ENCODE results near the gene MARCHF11. TPM values are rescaled to one million over a fixed set of nuclear protein-coding genes. Genes with fewer than 3 reads are reported as not detected.

Gene MARCHF11
- total and polyA plus RNA-seq, 4 donors: not detected

- Histone ChIP-seq H3K27me3 (ENCODE audit: control insufficient read depth in 3 of 3, insufficient read depth in 3 of 3, low read length in 2 of 3) (no peaks in the 10 kb centered on the region), H3K9me3 (ENCODE audit: control insufficient read depth in 4 of 4, insufficient read depth in 3 of 4, low read length in 3 of 4) (peaks cover 0 to 5% (median 0%) of the 10 kb centered on the region in 4 donors), H3K36me3 (ENCODE audit: control insufficient read depth in 4 of 4, insufficient read depth in 4 of 4, low read length in 4 of 4) (no peaks in the 10 kb centered on the region), H3K9ac (ENCODE audit: insufficient read depth in 1 of 2, low read length in 2 of 2) (no peak overlapping the region), H3K4me1 (ENCODE audit: control insufficient read depth in 5 of 5, insufficient read depth in 5 of 5, low read length in 5 of 5) (peaks cover 0 to 2% (median 0%) of the 10 kb centered on the region in 5 donors), H3K27ac (ENCODE audit: low read depth in 1 of 2, low read length in 1 of 2) (no peak overlapping the region), H3K4me3 (no peak overlapping the region)
- 93 to 100% methylated on average over 1 of the region's 1 CpG for WGBS, 2 donors
- DNase-seq: no peak
- ATAC-seq (ENCODE audit: insufficient read depth, low FRiP score): no peak
- TF ChIP-seq, protein P1, sequence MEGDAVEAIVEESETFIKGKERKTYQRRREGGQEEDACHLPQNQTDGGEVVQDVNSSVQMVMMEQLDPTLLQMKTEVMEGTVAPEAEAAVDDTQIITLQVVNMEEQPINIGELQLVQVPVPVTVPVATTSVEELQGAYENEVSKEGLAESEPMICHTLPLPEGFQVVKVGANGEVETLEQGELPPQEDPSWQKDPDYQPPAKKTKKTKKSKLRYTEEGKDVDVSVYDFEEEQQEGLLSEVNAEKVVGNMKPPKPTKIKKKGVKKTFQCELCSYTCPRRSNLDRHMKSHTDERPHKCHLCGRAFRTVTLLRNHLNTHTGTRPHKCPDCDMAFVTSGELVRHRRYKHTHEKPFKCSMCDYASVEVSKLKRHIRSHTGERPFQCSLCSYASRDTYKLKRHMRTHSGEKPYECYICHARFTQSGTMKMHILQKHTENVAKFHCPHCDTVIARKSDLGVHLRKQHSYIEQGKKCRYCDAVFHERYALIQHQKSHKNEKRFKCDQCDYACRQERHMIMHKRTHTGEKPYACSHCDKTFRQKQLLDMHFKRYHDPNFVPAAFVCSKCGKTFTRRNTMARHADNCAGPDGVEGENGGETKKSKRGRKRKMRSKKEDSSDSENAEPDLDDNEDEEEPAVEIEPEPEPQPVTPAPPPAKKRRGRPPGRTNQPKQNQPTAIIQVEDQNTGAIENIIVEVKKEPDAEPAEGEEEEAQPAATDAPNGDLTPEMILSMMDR (IDR thresholded peaks at IDR 0.05; ENCODE audit: control extremely low read depth, extremely low read depth): no peak
These were observed 129.8 kb downstream of the MARCHF11 start for GRCh38 chr5:16049761-16050160.

DNA sequence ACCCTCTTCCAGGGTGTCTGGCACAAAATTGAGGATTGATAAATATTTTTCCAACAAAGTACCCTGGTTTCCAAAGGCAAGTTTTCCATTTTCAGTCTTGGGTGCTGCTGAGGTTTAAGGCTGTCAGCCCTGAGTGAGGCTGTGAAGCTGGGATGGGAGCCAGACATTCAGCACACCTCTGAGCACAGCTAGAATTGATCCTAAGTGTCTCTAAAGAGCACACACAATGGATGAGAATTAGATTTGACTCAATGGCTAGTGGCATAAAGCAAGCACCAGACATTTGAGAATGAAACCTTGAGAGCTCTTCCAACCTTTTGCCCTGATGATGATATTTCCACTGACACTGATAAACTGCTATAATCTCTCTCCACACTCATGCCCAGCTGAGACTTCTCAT, 131.5 kb downstream of the MARCHF11 start:
- DNase-seq (no peak), ATAC-seq (ENCODE audit: insufficient read depth, low FRiP score) (no peak)
- Histone ChIP-seq H3K4me1 (ENCODE audit: control insufficient read depth in 5 of 5, insufficient read depth in 5 of 5, low read length in 5 of 5) (peaks cover 0 to 2% (median 0%) of the 10 kb centered on the region in 5 donors), H3K27ac (ENCODE audit: low read depth in 1 of 2, low read length in 1 of 2) (no peak overlapping the region), H3K9me3 (ENCODE audit: control insufficient read depth in 4 of 4, insufficient read depth in 3 of 4, low read length in 3 of 4) (peaks cover 0 to 3% (median 0%) of the 10 kb centered on the region in 4 donors), H3K36me3 (ENCODE audit: control insufficient read depth in 4 of 4, insufficient read depth in 4 of 4, low read length in 4 of 4) (no peaks in the 10 kb centered on the region), H3K4me3 (no peak overlapping the region), H3K9ac (ENCODE audit: insufficient read depth in 1 of 2, low read length in 2 of 2) (no peak overlapping the region), H3K27me3 (ENCODE audit: control insufficient read depth in 3 of 3, insufficient read depth in 3 of 3, low read length in 2 of 3) (no peaks in the 10 kb centered on the region)
- TF ChIP-seq, protein P1 (IDR thresholded peaks at IDR 0.05; ENCODE audit: control extremely low read depth, extremely low read depth): no peak

GRCh38 chr5:16043349-16043965, 136.1 kb downstream of the MARCHF11 start:
- no peak for ATAC-seq (ENCODE audit: insufficient read depth, low FRiP score)

More at GRCh38 chr5:16043349-16043965, 136.1 kb downstream of the MARCHF11 start:
- no peaks in the 10 kb centered on the region for H3K36me3 ChIP-seq (ENCODE audit: control insufficient read depth in 4 of 4, insufficient read depth in 4 of 4, low read length in 4 of 4)
- TF ChIP-seq, protein P1 (IDR thresholded peaks at IDR 0.05; ENCODE audit: control extremely low read depth, extremely low read depth): no peak
- no peak overlapping the region for H3K27ac ChIP-seq (ENCODE audit: low read depth in 1 of 2, low read length in 1 of 2)
- H3K9ac ChIP-seq (ENCODE audit: insufficient read depth in 1 of 2, low read length in 2 of 2): no peak overlapping the region
- H3K9me3 ChIP-seq (ENCODE audit: control insufficient read depth in 4 of 4, insufficient read depth in 3 of 4, low read length in 3 of 4): peaks cover 0 to 5% (median 0%) of the 10 kb centered on the region in 4 donors
- no peaks in the 10 kb centered on the region for H3K4me1 ChIP-seq (ENCODE audit: control insufficient read depth in 5 of 5, insufficient read depth in 5 of 5, low read length in 5 of 5)
- WGBS, 2 donors: 78 to 79% methylated on average over 5 of the region's 5 CpGs
- no peak overlapping the region for H3K4me3 ChIP-seq
- DNase-seq: no peak
- no peaks in the 10 kb centered on the region for H3K27me3 ChIP-seq (ENCODE audit: control insufficient read depth in 3 of 3, insufficient read depth in 3 of 3, low read length in 2 of 3)
